ENCODE measurements around the gene ZNF565.
"Not testable (repeated sequence)": the region's sequence is repeated elsewhere in the genome, so short reads cannot be mapped to it uniquely, and the experiment has no call there.

The ZNF565 gene

GRCh38 chr19:36214386-36215275 is at the start of gene ZNF565, which contains the start of gene ZNF146:
Gene ZNF565, minus strand, starts transcription at chr19:36214665. Its CDS starts 12,680 bp downstream, at chr19:36201985.
Gene ZNF146, plus strand, starts transcription at chr19:36215106. Its CDS starts 21,335 bp downstream, at chr19:36236441.
- DNase-seq (ENCODE audit: low read depth) = peak; percentile 99

GRCh38 chr19:36259211-36259610 is 44.7 kb upstream of the ZNF565 start:
- no peak for DNase-seq (ENCODE audit: low read depth)

- DNase-seq (ENCODE audit: low read depth) = no peak
These were observed 43.8 kb upstream of the ZNF565 start for GRCh38 chr19:36258028-36258875.

- no peak for DNase-seq (ENCODE audit: low read depth)
These were observed 43.0 kb upstream of the ZNF565 start for GRCh38 chr19:36257520-36257876.

- no peak for DNase-seq (ENCODE audit: low read depth)
These were observed 42.5 kb upstream of the ZNF565 start for GRCh38 chr19:36256853-36257519.

- DNase-seq (ENCODE audit: low read depth) = no peak
These were observed 41.6 kb upstream of the ZNF565 start for GRCh38 chr19:36256064-36256463.

- no peak for DNase-seq (ENCODE audit: low read depth)
These were observed 40.9 kb upstream of the ZNF565 start for GRCh38 chr19:36255316-36255715.

GRCh38 chr19:36254848-36255247 is 40.4 kb upstream of the ZNF565 start:
- no peak for DNase-seq (ENCODE audit: low read depth)

GRCh38 chr19:36252047-36252446 is 37.6 kb upstream of the ZNF565 start:
- DNase-seq (ENCODE audit: low read depth) = no peak

GRCh38 chr19:36246006-36246481 is 31.6 kb upstream of the ZNF565 start:
- DNase-seq (ENCODE audit: low read depth) = no peak

GRCh38 chr19:36245210-36246005 is 30.9 kb upstream of the ZNF565 start:
- DNase-seq (ENCODE audit: low read depth) = no peak

GRCh38 chr19:36244066-36244465 is 29.6 kb upstream of the ZNF565 start:
- DNase-seq (ENCODE audit: low read depth) = no peak

GRCh38 chr19:36236946-36237310 is 22.5 kb upstream of the ZNF565 start:
- DNase-seq (ENCODE audit: low read depth) = no peak

GRCh38 chr19:36236304-36236945 is 22.0 kb upstream of the ZNF565 start:
- DNase-seq (ENCODE audit: low read depth) = no peak

GRCh38 chr19:36233626-36234025 is 19.2 kb upstream of the ZNF565 start:
- not testable (repeated sequence) for DNase-seq (ENCODE audit: low read depth)

GRCh38 chr19:36225219-36225892 is 10.9 kb upstream of the ZNF565 start:
- peak; percentile 74 for DNase-seq (ENCODE audit: low read depth)

- no peak for DNase-seq (ENCODE audit: low read depth)
These were observed 8.0 kb upstream of the ZNF565 start for GRCh38 chr19:36222503-36222902.

GRCh38 chr19:36221474-36221873 is 7.0 kb upstream of the ZNF565 start:
- no peak for DNase-seq (ENCODE audit: low read depth)

- peak; percentile 35 for DNase-seq (ENCODE audit: low read depth)
These were observed 1.0 kb upstream of the ZNF565 start for GRCh38 chr19:36215276-36216123.

Data from ELR (cell line).